NCI-H510A treated with DMSO at 0.1 percent for 48 hours (cell line): ENCODE results near the gene SMIM21.

Source experiments
- DNase-seq: peaks from one replicate; lab custom pipeline; 2025; lab: John Stamatoyannopoulos, UW

SMIM21 gene

DNA sequence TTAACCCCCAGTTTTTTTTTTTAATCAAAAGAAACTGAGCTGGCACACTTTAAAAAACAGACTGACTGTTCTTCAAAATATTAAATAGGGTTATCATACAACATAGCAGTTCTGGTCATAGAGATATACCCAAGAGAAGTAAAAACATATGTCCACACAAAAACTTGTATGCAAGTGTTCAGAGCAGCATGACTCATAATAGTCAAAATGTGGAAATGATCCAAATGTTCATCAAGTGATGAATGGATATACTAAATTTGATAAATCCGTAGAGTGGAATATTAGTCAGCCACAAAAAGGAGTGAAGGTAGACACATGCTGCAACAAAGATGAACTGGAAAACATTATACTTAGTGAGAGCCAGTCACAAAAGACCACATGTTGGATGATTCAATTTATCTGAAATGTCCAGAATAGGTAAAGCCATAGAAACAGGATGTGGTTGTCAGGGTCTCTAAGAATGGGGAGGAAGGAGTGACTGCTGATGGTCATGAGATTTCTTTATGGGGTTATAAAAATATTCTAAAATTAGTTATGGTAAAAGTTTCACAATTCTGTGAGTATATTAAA is 5.1 kb downstream of the SMIM21 start:
- no peak for DNase-seq

DNA sequence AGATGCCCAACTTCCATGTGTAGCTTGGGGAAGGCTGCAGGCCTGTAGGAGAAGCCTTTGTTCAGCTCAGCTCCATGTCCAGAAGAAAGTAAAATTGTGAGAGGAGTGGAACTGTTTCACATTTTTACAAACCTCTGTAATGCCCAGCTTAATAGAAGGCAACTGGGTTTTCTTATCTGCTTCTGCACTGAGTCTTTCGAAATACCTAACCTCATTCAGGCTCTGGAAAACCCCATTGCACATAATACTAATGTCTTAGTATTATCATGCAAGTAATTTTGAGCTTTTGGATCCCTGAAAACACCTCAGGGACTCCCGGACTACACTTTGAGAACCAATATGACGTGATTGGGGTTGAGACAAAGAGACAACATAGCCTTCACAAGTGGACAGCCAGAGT is 5.8 kb downstream of the SMIM21 start:
- no peak for DNase-seq

DNA sequence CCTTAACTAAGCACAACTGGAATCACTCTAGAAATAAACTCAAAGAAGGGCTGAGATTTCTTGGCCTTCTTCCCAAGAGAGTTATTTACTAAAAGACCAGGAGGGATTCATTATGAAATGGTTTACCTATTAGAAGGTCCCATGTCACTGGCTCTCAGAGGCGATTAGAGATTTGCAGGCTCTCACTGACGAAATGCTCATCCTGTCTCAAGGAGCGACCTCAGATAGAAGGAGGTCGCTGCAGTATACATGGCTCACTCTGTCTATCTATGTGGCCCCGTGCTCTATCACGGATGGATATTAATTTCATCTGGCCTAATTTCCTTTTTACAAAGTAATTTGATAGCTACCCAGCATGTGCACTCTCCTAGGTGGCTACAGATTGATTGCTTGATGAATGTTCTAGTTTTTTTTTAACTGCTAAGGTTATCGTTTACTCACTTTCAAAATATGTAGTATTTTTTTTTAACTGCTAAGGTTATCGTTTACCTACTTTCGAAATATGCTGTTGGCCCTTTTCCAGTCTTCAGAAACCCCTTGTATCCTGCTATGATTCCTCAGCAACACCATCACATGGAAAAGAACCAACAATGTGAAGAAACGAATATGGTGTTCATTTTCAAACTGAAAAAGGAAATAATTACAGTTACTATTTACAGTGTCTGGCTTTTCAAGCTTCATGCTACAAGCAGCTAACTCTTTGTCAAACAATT is 9.1 kb downstream of the SMIM21 start:
- no peak for DNase-seq

DNA sequence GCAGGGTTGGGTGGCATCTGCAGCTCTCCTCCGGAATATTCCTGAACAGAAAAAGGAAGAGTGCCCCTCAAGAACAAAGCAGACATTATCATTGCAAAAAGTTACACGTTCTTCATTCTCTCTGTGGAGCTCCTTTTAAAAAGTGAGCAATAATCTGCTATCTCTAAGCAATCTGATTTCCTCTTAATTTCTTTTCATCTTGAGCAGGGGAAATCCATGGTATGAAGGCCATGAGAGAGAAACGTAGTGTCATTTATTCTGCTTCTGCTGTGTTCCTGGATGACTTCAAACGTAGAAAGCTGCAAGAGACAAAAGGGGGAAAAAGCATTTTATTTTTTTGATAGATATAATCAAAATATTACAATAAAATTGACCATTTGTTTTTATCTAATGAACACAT is 16.9 kb downstream of the SMIM21 start:
- DNase-seq: no peak

DNA sequence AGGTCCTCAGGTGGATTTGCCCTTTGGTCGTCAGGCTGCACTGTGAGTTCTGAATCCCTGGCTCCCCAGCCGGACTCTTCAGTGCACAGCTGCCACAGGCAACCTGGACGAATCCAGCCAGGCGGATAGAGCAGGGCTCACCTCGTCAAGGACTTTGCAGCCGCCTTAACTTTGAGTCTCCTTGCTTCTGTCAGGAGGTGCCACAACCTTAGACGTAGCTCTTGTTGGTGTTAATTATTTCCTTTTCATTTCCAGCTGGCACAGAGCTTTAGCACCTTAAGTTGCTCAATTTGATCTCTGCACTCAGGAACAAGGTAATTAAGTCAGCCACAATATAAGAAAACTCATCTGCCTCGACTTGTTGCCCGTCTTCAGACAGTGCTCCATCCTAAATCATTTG is 17.7 kb downstream of the SMIM21 start:
- no peak for DNase-seq

DNA sequence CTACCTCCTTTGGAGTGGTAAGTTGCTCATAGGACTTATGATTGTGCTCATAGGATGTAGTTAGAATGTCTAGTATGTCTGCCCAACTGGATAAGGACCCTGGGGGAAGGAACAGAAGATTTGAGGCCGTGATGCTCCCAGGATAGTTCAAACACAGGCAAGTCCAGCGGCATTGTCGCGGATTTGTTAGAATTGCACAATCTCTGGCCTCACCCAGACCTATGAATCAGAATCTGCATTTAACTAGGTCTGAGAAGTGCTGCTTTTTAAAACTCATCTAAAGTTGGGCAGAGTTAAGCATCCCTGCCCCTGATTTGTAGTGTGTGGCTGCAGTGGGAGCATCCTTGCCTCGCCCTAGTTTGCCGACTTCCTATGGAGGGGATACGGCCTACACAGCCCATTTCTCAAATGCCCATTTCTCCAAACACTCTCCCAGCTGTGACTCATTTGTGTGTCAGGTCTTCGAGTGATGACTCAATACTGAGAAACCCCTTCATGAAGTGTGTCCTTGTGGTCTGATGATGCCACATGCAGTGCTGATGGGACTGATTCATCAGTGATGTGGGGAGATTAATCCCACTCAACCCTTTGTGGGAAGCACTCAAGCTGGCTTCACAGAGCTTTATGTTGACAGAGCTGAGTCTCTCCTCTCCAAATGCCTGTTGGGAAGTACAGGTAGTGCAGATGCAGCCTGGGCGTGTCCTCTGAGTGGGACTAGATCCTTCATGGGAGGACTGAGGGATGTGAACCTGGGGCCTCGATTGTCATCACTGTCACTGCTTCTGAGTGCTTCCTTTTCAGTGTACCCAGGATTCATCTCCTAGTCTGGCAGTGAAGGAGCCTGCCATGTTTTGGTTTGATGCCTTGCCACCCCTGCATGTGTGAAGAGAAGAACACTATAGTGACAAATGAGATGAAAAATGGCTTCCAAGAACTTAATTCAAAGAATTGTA is 18.7 kb downstream of the SMIM21 start:
- peak; percentile 86 for DNase-seq

DNA sequence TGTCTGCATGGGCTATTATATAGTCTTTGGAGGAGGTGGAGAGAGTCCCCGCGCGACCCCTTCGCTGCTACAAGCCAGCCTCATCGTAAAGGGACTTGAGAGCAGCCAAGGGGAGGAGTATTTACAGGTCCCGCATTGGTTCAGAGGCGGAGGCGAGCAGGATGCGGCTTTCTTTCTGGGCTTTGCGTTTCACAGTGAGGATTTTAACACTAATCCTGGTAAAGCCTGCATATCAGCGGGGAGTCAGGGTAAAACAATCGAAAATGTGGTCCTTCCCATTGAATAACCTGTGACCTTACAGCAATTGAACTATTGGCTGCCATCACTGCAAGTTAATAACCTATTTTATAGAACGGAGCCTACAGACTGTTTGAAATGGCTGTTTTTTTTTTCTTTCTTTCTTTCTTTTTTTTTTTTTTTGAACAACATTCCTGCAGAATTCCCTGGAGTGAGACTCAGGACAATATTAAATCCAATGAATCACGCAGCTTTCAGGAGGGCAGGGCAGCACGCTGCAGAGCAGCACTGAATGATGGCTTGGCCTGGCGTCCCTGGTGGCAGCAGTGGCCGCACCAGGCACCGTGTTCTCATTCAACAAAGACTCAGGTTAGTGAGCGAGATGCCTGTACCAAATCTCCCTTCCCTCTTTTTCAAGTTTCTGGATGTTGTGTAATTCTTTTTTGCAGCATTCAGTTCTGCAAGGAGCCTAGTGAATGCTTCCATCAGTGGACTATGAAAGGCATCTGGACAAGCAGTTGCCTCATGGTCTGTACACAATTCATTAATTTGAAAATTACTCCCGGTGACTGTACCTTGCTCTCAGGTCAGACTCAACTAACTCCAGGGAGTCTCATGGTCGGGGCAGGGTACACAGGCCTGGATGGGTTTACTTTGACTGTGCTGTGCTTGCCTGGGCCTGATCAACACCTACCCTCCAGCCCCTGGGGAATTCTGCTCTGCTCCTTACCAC is 19.8 kb downstream of the SMIM21 start:
- DNase-seq: no peak

DNA sequence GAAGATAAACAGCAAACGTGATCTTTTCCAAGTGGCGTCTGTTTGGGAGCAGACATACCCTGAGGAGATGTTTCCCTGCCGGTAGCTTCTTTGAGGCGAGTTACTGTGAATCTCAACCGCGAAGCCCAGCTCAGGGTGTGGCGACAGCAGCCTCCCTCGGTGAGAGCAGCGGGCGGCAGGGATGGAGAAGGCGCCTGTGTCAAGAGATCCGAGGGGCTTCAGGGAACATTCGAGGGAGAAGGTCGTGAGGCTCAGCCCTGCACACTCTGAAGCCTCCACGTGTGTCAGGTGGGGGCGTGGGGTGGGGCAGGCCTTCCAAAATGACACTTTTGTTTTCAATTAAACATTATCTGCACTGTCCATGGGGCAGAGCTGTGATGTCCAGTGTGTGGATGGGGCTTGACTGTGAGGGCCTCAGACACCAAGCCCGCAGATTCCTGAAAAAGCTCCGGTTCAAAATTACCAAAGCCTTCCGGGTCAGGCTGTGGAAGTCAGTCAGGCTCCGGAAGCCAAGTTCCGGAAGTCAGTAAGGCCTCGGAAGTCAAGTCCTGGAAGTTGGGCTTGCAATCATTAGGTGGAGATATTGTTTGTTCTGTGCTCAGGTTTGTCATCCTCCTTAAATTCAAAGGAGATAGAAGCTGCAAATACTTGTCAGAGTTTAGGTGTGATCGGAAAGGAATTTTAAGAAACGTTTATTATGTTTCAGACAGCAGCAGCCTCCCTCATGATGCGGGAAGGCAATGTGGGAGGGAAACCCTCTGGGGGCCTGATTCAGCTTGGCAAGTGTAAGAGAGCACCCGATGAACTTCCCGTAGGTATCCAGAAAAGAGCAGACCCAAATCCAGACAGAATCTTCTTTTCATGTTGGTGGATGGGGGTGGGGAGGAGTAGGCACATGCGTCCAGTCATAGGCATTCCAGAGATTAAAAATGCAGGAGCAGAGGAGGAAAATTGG is 20.7 kb downstream of the SMIM21 start:
- DNase-seq: no peak

DNA sequence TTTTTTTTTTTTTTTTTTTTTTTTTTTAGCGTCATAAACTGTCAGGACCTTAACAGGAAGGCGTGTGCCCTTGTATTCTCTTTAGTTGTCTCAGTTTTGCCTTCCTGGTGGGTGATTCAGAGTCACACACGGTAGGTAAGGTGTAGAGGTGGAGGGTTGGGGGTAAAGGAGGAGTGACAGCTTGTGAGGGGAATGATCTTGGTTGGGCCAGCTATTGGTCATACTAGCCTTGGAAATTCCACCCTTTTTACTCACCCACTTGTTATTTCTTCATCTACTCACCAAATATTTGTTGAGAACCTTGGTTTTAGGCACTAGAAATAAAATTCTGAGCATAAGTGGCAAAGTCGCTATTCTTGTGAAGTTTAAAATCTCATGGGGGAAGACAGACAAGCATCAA is 22.2 kb downstream of the SMIM21 start:
- DNase-seq: no peak

DNA sequence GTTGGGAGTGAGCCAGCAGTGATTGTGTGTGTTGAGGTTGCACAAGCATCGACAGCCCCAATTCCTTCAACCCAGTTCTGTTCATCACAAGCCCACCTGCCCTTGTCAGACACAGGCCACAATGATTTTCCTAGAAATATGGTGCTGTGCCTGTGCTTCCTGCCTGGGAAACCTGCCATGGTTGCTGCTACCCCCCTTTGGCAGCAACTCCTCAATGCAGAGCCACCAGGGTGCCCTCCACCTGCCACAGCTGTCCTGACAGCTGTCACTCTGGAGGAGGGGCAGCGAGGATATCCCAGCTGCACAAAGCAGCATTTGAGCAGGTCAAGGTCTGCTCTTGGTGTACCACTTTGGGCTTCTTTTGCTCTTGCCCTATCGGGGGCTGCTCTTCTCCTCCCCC is 27.1 kb downstream of the SMIM21 start:
- DNase-seq: no peak

DNA sequence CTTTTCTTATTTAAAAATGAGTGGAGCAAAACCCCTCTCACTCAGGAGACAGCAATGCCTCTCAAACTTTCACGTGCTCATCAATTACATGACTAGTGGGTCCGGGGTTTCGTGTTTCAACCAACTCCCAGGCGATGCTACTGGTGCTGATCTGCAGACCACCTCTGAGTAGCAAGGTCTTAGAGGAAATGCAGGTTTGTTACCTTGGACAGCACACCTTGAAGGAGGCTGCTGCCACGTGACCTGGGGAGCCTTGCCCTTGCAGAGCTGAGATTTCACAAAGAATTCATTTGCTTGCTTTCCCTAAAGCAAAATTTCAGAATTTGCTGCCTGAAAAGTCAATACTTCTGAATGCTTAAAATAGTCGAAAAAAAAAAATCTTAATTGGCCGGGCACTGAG is 32.4 kb downstream of the SMIM21 start:
- DNase-seq: no peak

DNA sequence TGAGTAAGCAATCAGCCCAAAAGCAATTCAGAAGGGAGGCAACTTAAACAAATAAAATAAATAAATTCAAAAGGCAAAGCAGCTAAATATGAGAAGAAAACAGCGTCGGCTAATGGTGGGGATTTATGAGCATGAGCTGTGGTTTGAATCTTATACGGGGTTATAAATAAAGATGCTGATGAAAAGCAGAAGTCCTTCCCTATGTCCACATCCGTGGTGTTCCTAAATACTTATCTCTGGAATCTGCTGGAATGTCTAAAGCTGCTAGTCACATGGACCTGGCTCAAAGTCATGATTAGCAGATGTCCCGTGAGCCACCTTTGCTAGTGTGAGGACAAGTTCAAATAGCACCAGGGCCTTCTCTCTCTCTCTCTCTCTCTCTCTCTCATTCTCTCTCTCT is 33.8 kb downstream of the SMIM21 start:
- DNase-seq: no peak

DNA sequence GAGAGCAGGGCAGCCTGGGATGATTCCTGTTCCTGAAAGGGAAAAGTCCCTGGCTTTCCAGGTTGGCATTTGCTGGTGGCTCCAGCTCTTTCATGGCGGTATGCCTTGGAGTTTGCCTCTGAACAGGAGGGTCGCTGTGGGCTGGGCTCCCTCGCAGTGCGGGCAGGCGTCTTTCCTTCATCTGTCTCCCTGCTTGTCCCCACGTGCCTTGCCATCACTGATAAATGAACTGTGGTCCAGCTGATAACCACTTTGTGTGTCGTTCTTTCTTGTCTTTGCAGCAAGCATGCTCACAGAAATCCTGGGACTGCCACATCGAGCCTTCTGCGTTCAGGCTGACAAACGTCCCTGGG is 35.3 kb downstream of the SMIM21 start:
- DNase-seq: no peak

DNA sequence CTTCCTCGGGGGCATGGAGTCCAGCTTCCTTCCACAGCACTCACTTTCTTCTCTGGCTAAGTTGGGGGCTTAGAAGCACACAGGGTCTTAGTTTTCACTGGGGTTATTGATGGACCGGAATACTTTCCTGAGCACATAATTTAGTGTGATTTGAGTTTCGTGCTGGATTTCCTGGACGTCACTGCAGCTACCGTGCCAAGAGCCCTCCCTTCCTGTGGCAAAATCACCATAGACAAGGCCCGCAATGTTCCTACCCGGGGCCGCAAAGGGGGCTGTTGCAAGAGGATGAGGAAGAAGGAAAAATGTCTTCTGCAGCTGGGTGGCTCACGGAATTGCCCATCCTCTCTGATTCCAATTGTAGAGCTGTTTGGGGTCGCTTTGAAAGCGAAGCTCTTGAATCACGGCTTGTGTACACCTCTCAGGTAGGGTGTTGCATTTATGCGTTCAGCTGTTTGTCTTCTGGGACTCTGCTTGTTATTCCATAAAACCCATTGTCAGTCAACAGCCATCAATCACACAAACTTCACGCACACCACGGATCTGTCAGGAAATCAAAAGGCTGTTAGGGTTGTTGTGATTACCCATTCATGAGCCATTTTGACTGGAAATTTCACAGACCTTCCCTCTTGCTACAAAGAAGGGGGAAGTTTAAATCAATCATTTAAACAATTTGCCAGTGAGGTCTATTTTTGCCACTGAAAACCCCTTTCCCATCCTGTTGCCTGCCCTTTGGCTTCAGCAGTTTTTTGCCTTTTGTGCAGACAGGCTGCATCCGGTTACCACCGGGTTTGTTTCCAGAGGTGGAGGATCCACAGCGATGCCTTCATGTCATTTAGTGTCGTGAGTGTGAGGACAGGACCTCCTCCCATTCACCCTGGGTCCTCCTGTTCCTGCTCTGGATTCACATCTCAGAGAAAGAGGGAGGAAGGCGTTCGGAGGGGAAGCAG is 36.0 kb downstream of the SMIM21 start:
- no peak for DNase-seq

DNA sequence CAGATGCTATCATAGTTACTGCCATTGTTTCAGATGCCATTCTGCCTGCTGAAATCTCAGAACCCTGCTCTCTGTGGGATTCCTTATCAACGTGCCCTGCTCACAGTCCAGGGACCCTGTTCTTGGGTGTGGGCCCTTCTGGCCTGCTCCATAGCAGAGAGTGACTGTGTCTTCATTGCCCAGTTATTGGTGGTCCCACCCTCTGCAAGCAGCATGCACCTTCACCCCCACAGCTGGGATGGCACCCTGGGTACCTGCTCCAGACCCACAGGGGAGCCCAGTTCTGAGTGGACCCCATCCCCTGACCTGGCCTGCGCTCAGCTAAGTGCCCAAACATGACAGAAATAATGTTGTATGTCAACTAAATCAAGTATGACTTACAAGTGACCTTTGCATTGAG is 36.6 kb downstream of the SMIM21 start:
- DNase-seq: no peak

DNA sequence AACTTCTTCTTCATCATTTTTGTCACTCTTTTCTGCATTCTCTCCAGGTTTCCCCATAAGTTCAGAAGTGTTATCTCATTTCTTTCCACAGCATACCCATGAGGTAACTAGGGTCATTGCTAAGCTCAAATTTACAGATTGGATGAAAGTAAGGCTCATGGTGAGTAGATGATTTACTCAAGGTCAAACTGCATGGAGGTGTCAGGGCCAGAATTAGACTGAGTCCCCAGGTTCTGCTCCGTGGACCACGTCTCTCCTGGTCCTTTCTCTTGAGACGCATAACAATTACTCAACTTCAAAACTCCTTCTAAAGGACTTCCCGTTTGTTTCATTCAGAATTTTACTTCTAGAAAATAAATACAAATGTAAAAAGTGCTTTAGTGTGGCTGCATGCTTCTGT is 43.4 kb downstream of the SMIM21 start:
- DNase-seq: no peak

DNA sequence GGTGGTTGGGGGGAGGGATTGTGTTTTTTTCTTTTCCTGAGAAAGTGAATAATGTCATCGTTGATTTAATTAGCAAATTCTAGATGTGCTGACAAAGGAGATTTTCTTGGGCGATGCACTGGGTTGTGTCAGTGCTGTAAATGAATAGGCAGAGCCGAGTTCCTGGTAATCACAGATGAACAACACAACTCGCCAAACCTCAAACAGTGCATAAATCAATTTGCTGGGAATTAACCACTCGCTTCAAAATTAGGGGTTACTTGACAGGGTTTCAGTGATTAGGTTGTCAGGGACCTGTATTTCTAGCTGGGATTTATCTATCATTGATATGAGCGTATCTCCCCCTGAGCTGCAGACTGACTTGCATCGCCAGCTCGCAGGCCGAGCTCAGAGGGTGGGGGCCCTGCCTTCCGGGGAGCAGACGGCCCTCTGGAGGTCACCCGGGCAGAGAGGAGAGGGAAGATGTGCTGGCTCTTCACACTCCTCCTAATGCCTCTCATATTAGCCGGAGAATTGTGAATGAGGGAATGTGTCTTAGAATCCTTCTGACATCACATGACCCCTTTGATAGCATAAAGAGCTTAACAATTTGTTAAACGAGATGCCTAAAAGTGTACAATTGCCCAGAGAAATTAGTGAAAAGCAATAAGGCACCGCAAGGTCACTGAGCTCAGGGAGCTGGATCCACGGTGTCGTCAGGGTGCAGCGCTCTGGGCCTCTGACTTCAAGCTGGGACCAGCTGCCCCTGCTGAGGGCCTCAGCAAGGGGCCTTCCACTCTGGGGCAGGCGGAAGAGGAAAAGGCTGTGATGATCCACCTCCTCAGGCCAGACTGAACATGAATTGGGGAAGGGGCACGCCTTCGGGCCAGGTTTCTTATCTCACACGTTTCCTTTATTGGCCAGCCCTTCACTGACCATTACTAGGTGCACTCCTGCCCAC is 48.9 kb downstream of the SMIM21 start:
- no peak for DNase-seq

DNA sequence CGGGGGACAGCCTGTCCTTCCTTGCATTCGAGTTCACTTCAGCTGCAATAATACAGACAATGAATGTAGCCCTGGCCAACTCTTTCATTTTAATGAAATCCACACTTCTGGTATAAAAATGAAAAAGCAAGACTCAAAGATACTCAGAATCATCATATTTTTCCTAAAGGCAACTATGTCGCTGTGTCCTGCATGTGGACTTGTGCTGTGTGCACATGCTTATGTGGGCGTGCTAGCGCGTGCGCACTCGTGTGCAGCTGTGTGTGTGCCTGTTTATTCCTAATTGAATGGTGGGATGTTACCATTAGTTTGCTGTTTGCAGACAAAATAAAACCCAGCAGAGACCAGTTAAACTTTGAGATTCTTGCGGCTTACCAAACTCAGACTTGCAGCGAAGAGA is 49.6 kb downstream of the SMIM21 start:
- no peak for DNase-seq

DNA sequence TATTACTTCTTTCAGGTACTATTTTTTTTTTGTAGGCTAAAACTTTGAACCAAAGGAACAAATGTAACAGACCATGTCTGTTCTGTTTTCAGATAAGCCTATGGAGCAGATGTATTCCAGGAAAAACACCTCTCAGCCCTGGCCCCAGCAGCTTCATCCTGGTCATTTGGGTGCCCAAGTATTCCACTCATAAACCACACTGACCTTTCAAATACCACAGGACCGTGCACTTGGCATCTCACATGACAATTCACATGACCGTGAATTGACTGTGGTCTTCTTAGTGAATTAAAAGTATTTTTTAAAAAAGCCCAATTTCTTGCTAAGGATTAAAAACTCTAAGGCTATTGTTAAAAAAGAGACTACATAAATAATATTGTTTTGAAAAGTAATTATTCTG is 50.2 kb downstream of the SMIM21 start:
- DNase-seq: no peak
